ENCODE data around the gene DNMT3L.
A peak's percentile ranks its signal among the peaks of the same experiment; 100 is the strongest.
"Not testable (repeated sequence)": the region's sequence is repeated elsewhere in the genome, so short reads cannot be mapped to it uniquely, and the experiment has no call there.

Gene DNMT3L

DNA sequence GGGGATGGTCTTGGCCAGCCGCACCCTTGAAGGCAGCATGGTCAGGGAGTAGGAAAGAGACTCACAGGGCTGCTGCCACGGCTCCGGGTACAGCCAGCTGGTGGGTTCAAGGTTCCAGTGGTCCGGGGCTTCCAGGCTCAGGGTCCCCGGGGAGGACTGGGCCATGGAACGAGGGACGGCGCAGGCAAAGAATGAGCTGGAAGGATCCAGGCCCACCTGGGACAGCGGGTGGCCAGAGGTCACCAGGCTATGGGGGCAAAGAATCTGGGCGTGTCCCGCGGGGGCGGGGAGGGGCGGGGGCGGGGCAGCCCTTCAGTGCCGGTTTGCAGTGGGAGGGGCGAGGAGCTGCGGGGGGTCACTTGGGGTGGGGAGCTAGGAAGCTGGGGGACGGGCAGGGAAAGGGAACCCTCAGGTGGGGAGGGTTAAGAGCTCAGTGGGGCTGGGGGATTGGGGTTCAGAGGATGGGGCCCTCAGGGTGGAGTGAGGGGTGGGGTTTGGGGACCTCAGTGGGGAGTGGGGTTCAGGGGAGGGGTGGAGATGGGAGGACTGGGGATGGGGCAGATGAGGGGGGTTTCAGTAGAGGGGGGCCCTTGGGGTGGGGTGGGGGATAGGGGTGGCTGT lies at the start of gene DNMT3L:
TSS of gene DNMT3L (minus strand) at position 223 of the 621 bp plus-strand sequence. CDS start 638 bp downstream, outside the sequence.
- DNase-seq, result no peak

- DNase-seq, result no peak
These were observed 49.2 kb upstream of the DNMT3L start for GRCh38 chr21:44310628-44311507.

DNA sequence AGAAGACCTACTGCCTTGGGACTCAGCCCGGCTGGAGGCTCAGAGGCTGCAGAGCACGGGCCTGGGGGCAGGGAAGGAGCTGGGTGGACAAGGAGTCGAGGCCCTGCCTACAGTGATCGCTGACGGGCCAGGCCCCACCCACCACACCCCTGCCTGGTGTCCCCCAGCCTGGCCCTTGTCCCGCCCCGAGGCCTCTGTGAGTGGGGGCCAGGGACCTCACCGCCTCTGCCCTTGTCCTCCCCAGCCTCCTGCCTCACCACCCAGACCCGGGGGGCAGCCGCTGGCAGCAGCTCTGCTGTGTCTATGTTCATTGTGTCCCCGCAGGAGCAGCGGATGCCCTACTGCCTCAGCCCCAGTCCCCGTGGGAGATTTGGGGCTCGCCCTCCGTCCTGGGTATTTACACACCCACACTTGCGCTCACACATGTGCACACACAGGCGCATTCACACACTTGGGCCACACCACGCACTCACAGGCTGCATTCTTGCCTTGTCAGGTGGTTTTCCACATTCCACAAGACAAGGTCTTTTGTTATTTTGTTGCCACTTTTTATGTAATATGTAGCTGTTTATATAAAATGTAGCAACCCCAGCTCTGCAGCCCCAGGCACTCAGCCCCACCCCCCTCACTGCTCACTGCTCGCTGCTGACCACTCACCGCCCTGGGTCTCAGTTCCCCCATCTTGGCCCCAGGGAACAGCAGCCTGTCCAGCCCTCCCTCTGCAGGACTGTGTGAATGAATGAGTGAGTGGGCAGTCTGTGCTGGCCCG lies 45.4 kb upstream of the DNMT3L start:
- no peak for DNase-seq

GRCh38 chr21:44305691-44306090 lies 44.0 kb upstream of the DNMT3L start:
- DNase-seq, result no peak

GRCh38 chr21:44304877-44305293 lies 43.2 kb upstream of the DNMT3L start:
- no peak for DNase-seq

DNA sequence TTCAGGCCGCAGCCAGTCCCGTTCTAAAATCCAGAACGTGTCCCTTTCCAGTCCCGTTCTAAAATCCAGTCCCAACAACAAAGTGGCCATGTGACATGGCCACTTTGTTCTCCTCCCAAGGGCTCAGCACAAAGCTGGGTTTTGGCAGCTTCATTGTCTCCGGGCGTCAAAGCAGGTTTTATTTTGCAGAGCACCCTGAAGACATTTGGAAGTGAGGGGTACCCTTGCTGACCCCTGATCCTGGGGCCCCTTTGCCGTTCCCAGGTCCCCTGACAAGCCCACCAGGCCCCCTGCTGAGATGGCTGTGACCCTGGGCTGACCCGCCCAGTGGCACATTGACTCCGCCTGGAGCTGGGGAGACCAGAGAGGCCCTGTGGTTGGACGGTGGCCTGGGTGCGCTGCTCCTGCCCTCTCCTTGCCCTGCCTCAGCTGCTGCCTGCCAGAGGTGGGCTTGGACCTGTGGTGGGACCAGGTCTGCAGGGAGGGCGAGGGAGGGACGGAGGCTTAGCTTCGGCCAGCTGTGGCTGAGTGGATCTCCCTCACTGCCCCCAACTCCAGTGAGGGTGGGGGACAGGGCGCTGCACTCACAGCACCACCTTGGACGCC lies 42.4 kb upstream of the DNMT3L start:
- no peak for DNase-seq

DNA sequence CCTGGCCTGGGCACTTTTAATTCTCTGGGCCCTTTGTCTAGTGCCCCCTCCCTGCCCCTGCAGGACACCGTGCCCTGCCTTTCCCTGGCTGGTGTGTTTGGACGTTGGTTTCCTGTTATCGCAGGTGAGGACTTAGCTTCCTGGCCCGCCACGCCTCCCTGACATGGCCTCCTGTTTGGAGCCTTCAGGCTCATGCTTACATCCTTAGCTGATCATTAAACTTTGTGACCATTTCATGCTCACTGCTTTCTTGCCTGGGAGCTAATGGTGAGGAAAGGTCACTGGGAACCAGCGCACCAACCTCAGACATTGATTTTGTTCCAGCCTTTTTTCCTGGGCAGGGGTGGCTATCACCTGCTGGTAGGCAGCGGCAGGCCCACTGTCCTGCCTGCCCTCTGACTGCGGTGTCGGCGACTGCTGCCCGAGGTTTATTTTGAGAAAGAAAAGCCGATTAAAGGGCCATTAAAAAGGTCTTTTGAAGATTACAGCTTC lies 41.8 kb upstream of the DNMT3L start:
- DNase-seq, result no peak

- DNase-seq, result not testable (repeated sequence)
These were observed 41.1 kb upstream of the DNMT3L start for GRCh38 chr21:44302573-44303401.

GRCh38 chr21:44301961-44302406 lies 40.3 kb upstream of the DNMT3L start:
- no peak for DNase-seq

GRCh38 chr21:44301141-44301540 lies 39.4 kb upstream of the DNMT3L start:
- DNase-seq, result no peak

GRCh38 chr21:44300262-44300959 lies 38.7 kb upstream of the DNMT3L start:
- DNase-seq, result no peak

DNA sequence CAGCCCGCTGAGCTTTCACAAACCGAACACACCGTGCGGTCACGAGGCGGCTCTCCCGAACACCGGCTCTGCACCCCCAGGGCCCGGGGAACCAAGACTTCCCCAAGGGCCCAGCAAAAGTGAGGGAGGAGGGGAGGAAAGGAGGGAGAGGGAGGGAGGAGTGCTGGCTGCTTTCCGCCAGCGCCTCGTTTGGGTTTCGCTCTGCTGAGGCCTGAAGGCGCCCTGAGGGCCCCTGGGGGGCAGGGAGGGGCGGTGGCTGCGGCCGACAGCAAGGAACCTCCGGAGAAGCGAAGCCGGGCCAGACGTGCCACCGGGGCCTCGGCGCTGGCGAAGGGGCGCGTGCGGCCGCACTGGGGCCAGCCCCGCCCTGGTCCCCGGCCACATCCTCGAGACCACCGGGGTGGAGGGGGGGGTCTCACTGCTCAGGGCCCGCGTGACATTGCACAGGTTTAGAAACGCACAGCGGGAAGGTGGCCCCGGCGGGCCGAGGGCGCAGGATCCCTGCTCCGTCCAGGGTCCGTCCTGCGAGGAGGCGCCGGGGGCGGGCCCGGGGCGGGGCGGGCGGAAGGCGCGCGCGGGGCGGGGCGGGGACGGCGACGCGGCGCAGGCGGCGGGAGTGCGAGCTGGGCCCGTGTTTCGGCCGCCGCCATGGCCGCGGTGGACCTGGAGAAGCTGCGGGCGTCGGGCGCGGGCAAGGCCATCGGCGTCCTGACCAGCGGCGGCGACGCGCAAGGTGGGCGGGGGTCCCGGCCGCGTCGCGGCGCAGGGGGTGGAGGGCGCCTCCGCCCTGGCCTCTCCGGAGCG lies 38.0 kb upstream of the DNMT3L start, which contains the start of gene PFKL:
TSS of gene PFKL (plus strand) at position 596 of the 804 bp plus-strand sequence. CDS start at position 649, 53 bp downstream.
- no peak for DNase-seq

GRCh38 chr21:44299085-44299457 lies 37.4 kb upstream of the DNMT3L start:
- DNase-seq, result no peak

DNA sequence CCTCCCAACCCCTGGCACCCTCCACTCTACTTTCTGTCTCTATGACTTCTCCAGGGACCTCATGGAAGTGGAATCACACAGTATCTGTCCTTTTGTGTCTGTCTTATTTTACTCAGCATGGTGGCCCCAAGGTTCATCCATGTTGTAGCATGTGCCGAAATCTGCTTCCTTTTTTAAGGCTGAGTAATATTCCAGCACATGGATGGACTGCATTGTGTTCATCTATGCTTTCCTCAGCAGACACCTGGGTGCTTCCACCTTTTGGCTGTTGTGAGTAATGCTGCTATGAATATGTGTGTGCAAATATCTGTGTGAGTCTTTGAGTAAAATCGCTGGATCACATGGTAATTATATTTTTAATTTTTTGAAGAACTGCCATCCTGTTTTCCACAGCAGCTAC lies 36.6 kb upstream of the DNMT3L start:
- DNase-seq, result no peak

- DNase-seq, result peak; percentile 75
These were observed 36.0 kb upstream of the DNMT3L start for GRCh38 chr21:44297525-44298290.

DNA sequence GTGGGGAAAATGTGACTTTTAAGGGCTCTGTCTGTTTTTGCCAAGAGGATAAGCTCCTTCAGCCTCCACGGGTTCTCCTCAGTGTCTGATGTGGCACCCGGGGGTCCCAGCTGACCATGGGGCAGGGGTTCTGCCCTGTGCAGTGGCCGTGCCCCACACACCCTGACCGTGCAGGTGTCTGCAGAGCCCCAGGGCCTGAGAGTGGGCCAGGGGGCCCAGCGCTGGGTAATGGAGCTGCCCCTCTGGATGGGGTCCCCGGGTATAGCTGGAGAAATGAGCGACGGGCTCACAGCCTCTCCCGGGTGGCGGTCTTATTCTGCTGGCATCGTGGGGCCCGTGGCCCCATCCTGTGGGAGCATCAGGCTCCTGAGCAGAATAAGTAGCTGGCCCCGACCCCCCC lies 35.2 kb upstream of the DNMT3L start:
- DNase-seq, result no peak

DNA sequence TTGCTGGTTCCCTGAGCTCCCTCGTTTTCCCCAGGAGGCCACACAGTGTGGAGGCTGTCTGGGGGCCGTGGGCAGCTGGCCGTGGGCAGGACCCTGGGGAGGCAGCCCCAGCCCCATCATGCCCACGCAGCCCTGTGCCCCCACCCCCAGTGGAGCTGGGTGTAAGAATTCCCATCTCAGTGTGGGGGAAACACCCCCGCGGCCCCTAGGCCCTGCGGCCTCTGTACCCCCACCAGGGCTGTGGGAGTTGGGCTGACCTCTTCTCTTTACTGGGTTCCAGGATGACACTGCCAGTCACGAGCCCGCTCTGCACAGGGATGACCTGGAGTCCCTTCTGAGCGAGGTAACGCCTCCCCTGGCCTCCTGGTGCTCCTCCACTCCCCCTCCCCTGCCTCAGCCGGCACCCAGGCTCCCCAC lies 34.4 kb upstream of the DNMT3L start:
- no peak for DNase-seq

- no peak for DNase-seq
These were observed 33.9 kb upstream of the DNMT3L start for GRCh38 chr21:44295646-44296045.

GRCh38 chr21:44295163-44295573 lies 33.5 kb upstream of the DNMT3L start:
- peak; percentile 49 for DNase-seq

All from COR-L47 (cell line).